A673 (cell line): ENCODE data around the gene MAN2B2. TPM values are rescaled to one million over a fixed set of nuclear protein-coding genes. Genes with fewer than 3 reads are reported as not detected.
A peak's percentile ranks its signal among the peaks of the same experiment; 100 is the strongest.

Experiments used
- BruUV-seq: library from RNA; stranded (reverse); fragments of 400-500 nt; replicated peaks from 2 replicates; lab custom pipeline; 2021; lab: Mats Ljungman, UMichigan
- CTCF ChIA-PET: fragments of 300-600 bp; sonication (Branson Sonifier 250); formaldehyde crosslinking; loops from one replicate; lab custom pipeline; 2022; ENCODE audit warnings: antibody characterized with exemption; lab: Charles Lee
- POLR2A ChIA-PET: fragments of 300-600 bp; sonication (Branson Sonifier 250); formaldehyde crosslinking; loops from one replicate; lab custom pipeline; 2022; ENCODE audit warnings: antibody characterized with exemption; ENCODE audit not compliant: low non-redundant PET; lab: Charles Lee
- DNase-seq: peaks from one replicate; pipeline ENCODE4 v3.0.0-alpha.2; 2015; ENCODE audit warnings: low spot score
- H3K27ac ChIP-seq: fragments of 200-600 bp; sonication (generic); 2 replicates; pipeline ENCODE4 v1.5.1; 2016; ENCODE audit warnings: mixed run types, low read depth, mild to moderate bottlenecking, mixed read lengths, antibody characterized with exemption, low read length; ENCODE audit not compliant: poor library complexity, severe bottlenecking
- H3K27me3 ChIP-seq: fragments of 200-600 bp; sonication (generic); replicated peaks from 2 replicates; pipeline ENCODE4 v1.6.1; 2017; ENCODE audit warnings: mixed run types, low read depth, mild to moderate bottlenecking, mixed read lengths, antibody characterized with exemption, low read length; ENCODE audit not compliant: insufficient read depth, poor library complexity
- H3K36me3 ChIP-seq: fragments of 200-600 bp; sonication (generic); 2 replicates; pipeline ENCODE4 v1.6.1; 2016; ENCODE audit warnings: mixed run types, mild to moderate bottlenecking, mixed read lengths, antibody characterized with exemption, low read length; ENCODE audit not compliant: insufficient read depth, poor library complexity, severe bottlenecking
- H3K4me1 ChIP-seq: fragments of 200-600 bp; sonication (generic); 2 replicates; pipeline ENCODE4 v1.6.1; 2017; ENCODE audit warnings: mixed run types, mild to moderate bottlenecking, mixed read lengths, antibody characterized with exemption, low read length; ENCODE audit not compliant: insufficient read depth, poor library complexity, severe bottlenecking
- H3K4me3 ChIP-seq: fragments of 200-600 bp; sonication (generic); 2 replicates; pipeline ENCODE4 v1.5.1; 2016; ENCODE audit warnings: low read depth, mixed run types, mild to moderate bottlenecking, mixed read lengths, low read length; ENCODE audit not compliant: poor library complexity, severe bottlenecking
- H3K9me3 ChIP-seq: fragments of 200-600 bp; sonication (generic); 2 replicates; pipeline ENCODE4 v1.6.1; 2016; ENCODE audit warnings: mixed run types, low read depth, mild to moderate bottlenecking, mixed read lengths, antibody characterized with exemption, low read length; ENCODE audit not compliant: poor library complexity, severe bottlenecking
- EZH2 ChIP-seq: fragments of 200-600 bp; sonication (generic); IDR thresholded peaks from 2 replicates; pipeline ENCODE4 v1.6.1; 2017; ENCODE audit warnings: borderline replicate concordance, low read depth, mild to moderate bottlenecking, mixed read lengths, antibody characterized with exemption, low read length; ENCODE audit not compliant: poor library complexity, severe bottlenecking
- intact Hi-C: fragments of 100-400 bp; cut with micrococcal nuclease; formaldehyde crosslinking; loops from one replicate; pipeline ENCODE4 v1.10.0; 2022; ENCODE audit not compliant: unreplicated experiment
- total RNA-seq: library from RNA; stranded (reverse); gene quantifications from 2 replicates; pipeline ENCODE4 v1.2.3, GENCODE V29; 2021
- TF ChIP-seq, protein P1 (sequence below): fragments of 300-800, 200-600 bp; sonication (generic); conservative IDR thresholded peaks from 2 replicates; pipeline ENCODE4 v1.5.1; 2017; ENCODE audit warnings: low read depth, mild to moderate bottlenecking, antibody characterized with exemption, low read length, moderate library complexity, mixed read lengths

The MAN2B2 gene
- total RNA-seq, 1 experiment from 2014 or later, result 14.9 TPM

DNA sequence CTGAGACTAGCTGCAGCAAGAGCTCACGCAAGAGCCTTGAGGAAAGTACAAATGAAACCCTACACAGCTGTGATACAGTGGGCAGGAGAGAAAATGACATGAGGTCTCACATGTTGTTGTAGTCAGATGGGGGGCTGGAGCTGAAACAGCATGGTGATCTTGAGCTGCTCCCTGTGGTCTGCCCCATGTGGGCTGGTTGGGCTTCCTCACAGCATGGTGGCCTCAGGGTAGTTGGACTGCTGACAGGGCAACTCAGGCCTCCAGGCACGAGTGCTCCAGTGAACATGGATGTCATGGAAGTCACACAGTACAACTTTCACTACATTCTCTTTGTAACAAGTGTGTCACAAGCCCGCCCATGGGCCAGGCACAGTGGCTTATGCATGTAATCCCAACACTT, 3.4 kb upstream of the MAN2B2 start:
- TF ChIP-seq, protein P1, sequence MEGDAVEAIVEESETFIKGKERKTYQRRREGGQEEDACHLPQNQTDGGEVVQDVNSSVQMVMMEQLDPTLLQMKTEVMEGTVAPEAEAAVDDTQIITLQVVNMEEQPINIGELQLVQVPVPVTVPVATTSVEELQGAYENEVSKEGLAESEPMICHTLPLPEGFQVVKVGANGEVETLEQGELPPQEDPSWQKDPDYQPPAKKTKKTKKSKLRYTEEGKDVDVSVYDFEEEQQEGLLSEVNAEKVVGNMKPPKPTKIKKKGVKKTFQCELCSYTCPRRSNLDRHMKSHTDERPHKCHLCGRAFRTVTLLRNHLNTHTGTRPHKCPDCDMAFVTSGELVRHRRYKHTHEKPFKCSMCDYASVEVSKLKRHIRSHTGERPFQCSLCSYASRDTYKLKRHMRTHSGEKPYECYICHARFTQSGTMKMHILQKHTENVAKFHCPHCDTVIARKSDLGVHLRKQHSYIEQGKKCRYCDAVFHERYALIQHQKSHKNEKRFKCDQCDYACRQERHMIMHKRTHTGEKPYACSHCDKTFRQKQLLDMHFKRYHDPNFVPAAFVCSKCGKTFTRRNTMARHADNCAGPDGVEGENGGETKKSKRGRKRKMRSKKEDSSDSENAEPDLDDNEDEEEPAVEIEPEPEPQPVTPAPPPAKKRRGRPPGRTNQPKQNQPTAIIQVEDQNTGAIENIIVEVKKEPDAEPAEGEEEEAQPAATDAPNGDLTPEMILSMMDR, result no peak
- no peak for TF ChIP-seq EZH2
- no peak overlapping the region for H3K27ac ChIP-seq
- no peaks in the 10 kb centered on the region for H3K9me3 ChIP-seq
- intact Hi-C loops, result no loop called here
- no peak for DNase-seq
- H3K27me3 ChIP-seq, result no peaks in the 10 kb centered on the region
- no peaks in the 10 kb centered on the region for H3K36me3 ChIP-seq
- BruUV-seq, result no TSS peak
- ChIA-PET POLR2A (no interaction called here), CTCF (no interaction called here)
- no peaks in the 10 kb centered on the region for H3K4me1 ChIP-seq
- H3K4me3 ChIP-seq, result no peak overlapping the region

DNA sequence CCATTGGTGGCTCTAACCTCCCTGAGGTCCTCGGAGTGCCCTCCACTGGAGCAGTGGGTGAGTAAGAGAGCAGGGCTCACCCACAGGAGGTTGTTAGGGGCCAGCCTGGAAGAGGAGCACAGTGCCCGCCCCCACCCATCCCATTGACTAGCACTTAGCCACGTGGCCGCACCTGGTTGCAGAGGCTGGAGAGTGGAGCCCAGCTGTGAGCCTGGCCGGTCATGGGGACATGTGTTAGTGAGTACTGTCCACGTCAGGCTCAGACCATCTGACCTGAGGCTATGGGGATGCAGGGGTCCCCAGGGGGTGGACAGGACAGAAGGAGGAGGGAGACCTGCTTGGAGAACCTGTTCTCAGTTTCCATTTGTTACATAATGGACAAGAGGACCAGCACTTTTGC, 1.4 kb upstream of the MAN2B2 start:
- Histone ChIP-seq H3K36me3 (no peaks in the 10 kb centered on the region), H3K4me3 (no peak overlapping the region), H3K4me1 (no peaks in the 10 kb centered on the region), H3K27me3 (no peaks in the 10 kb centered on the region), H3K9me3 (no peaks in the 10 kb centered on the region), H3K27ac (no peak overlapping the region)
- TF ChIP-seq EZH2, result no peak
- TF ChIP-seq, protein P1, result no peak
- intact Hi-C loops, result no loop called here
- BruUV-seq, result no TSS peak
- POLR2A ChIA-PET, result no interaction called here
- CTCF ChIA-PET, result no interaction called here
- no peak for DNase-seq

DNA sequence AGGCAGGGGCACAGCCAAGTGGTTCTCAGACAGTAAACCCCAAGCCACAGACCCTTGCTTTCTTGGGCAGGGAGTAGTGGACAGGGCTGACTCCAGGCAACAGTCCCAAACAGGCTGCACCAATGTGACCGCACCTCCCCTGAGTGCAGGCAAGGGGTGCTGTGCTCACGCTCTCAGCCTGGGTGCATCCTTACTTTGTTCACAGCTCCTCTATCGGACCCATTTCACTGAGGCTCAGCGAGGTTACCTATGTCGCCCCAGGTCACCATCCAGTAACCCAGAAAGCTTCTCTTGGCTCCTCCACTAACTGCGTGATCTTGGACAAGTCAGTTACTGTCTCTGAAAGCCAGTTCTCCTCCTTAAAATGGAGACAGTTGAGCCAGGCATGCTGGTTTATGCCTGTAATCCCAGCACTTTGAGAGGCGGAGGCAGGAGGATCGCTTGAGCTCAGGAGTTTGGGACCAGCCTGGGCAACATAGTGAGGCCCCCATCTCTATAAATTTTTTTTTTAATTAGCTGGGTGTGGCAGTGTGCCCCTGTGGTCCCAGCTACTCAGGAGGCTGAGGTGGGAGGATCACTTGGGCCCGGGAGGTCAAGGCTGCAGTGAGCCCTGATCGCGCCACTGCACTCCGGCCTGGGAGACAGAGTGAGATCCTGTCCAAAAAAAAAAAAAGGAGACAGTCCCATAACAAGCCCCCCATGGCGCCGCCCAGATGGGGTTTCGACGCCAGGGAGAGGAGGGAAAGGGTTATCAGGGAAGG, 823 bp upstream of the MAN2B2 start:
- TF ChIP-seq EZH2, result no peak
- TF ChIP-seq, protein P1, result no peak
- Histone ChIP-seq H3K36me3 (no peaks in the 10 kb centered on the region), H3K27ac (no peak overlapping the region), H3K4me3 (peak overlapping the region; percentile 82), H3K9me3 (no peaks in the 10 kb centered on the region), H3K27me3 (no peaks in the 10 kb centered on the region), H3K4me1 (no peaks in the 10 kb centered on the region)
- ChIA-PET CTCF (no interaction called here), POLR2A (interaction anchor here (0.6 kb wide), 1 partner anchor 93 kb away, joined by 6 read pairs; no protein-coding TSS in a partner anchor)
- intact Hi-C loops, result no loop called here
- DNase-seq, result no peak
- BruUV-seq, result no TSS peak
